ENCODE data around the gene CKLF.
"Not testable (repeated sequence)": the region's sequence is repeated elsewhere in the genome, so short reads cannot be mapped to it uniquely, and the experiment has no call there.

CKLF gene

DNA sequence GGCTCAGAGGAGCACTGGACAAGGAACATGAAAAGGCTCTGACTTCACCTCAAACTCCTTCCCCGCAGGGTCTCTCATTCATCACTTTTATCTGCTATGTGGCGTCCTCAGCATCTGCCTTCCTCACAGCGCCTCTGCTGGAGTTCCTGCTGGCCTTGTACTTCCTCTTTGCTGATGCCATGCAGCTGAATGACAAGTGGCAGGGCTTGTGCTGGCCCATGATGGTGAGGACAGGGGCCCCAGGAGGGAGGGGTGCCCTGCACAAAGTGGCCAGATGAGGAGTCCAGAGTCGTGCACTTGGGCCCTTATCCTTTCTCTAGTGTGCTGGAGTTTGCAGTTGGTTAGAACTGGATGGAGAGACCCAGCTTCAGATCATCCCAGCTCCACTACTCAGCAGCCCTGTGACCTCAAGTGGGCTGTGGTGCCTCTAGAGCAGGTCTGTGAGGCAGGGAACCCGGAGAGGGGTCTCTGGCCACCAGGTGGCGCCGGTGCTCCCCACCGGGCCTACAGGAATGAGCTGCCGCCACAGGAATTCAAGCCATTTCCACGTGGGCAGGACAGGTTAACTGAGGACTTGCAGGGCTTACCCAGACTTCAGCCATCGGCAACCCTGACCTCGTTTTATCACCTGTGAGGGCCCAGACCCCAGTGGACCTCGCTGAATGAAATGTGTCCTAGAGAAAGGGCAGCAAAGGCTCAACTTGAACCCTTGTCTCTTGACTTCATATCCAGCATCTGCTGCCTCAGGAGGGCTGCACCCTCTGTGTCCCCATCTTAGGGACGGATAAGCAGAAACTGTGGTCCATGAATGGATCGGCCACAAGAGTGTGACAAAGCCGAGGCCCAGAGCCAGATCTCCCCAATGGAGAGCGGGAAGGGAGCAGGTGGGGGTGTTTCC, 56.1 kb downstream of the CKLF start:
- Mint-ChIP-seq H3K9me3 (no peaks in the 10 kb centered on the region), H3K36me3 (peaks cover 41% of the 10 kb centered on the region), H3K4me3 (peak overlapping the region; percentile 24), H3K4me1 (peaks cover 37% of the 10 kb centered on the region), H3K27ac (peak overlapping the region; percentile 86), H3K27me3 (peaks cover 5% of the 10 kb centered on the region)
- peak; percentile 88 for DNase-seq
- CTCF ChIA-PET: interaction anchor here (0.6 to 4.9 kb wide), 41 partner anchors 9 to 320 kb away, joined by 3 to 47 read pairs (median 4); partner anchors contain the start of genes CKLF, CMTM2 and NAE1

DNA sequence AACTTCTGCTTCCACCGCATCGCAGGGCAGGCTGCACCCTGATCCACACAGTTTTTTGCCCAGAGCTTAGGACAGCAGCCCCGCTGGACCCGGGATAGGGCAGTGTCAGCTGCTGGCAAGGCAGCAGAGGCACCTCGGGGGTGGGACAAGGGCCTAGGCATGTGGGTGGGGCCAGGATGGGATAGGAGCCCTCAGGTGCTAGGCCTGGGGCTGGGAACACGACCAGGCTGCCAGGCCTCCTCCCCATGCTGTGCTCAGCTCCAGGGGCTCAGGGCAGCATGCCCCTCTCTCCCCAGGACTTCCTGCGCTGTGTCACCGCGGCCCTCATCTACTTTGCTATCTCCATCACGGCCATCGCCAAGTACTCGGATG, 56.7 kb downstream of the CKLF start:
- Mint-ChIP-seq H3K9me3 (no peaks in the 10 kb centered on the region), H3K4me3 (no peak overlapping the region), H3K36me3 (peaks cover 40% of the 10 kb centered on the region), H3K27ac (no peak overlapping the region), H3K4me1 (peaks cover 32% of the 10 kb centered on the region), H3K27me3 (peaks cover 2% of the 10 kb centered on the region)
- CTCF ChIA-PET: interaction anchor here (0.7 to 4.9 kb wide), 32 partner anchors 9 to 259 kb away, joined by 3 to 47 read pairs (median 4); partner anchors contain the start of genes CKLF and CMTM2
- no peak for DNase-seq

DNA sequence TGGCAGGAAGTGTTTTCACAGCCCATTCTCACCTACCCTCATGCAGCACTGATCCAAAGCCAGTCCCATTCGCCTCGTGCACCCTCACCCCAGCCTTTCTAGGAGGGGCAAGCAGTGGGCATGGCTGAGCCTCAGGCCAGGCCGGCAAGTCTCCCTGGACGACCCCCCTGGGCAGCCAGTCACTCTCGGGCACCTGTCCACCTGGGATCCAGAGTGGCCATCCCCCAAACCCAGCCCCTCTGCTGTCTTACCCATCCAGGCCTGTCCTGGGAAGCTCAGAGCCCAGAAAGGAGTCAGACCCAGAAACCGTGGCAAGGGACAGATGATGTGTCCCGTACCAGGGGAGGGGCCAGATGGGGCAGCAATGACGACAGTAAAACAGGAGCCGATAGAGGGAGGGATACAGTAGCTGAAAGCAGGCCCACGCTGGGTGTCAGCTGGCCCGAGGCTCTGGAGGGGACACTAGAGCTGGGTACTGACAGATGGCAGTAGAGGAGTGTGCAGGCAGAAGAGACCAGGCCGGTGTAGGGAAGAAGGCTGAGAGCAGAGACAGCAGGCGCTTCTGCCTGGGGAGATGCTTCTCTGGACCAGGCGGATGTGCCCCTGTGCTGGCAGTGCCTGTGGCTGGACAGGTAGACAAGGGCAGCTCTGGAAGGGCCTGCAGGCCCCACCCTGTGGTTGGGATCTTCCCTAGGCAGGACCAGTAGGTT, 57.9 kb downstream of the CKLF start:
- Mint-ChIP-seq H3K9me3 (no peaks in the 10 kb centered on the region), H3K27me3 (no peaks in the 10 kb centered on the region), H3K36me3 (peaks cover 40% of the 10 kb centered on the region), H3K4me3 (no peak overlapping the region), H3K27ac (peak overlapping the region; percentile 11), H3K4me1 (peaks cover 32% of the 10 kb centered on the region)
- no peak for DNase-seq
- CTCF ChIA-PET: interaction anchor here (2.1 to 4.9 kb wide), 3 partner anchors 41 to 258 kb away, joined by 6 to 47 read pairs (median 18); no protein-coding TSS in a partner anchor

DNA sequence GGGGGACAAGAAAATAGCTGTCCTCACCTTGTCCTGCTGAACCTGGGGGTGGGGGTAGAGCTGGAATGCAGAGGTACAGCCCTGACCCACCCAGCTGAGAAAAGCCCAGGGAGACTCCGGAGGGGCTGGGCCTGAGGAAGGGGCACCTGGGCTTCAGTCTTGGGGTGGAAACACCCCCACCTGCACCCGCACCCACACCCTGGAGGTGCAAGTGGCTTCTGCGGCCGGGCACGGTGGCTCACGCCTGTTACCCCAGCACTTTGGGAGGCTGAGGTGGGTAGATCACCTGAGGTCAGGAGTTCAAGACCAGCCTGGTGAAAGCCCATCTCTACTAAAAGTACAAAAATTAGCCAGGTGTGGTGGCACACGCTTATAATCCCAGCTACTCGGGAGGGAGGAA, 59.5 kb downstream of the CKLF start:
- H3K4me1 Mint-ChIP-seq: peaks cover 20% of the 10 kb centered on the region
- not testable (repeated sequence) for H3K27ac Mint-ChIP-seq, H3K9me3 Mint-ChIP-seq, DNase-seq, H3K27me3 Mint-ChIP-seq, H3K4me3 Mint-ChIP-seq
- peaks cover 35% of the 10 kb centered on the region for H3K36me3 Mint-ChIP-seq
- CTCF ChIA-PET: interaction anchor here (1.2 kb wide), 1 partner anchor 119 kb away, joined by 4 read pairs; no protein-coding TSS in a partner anchor

DNA sequence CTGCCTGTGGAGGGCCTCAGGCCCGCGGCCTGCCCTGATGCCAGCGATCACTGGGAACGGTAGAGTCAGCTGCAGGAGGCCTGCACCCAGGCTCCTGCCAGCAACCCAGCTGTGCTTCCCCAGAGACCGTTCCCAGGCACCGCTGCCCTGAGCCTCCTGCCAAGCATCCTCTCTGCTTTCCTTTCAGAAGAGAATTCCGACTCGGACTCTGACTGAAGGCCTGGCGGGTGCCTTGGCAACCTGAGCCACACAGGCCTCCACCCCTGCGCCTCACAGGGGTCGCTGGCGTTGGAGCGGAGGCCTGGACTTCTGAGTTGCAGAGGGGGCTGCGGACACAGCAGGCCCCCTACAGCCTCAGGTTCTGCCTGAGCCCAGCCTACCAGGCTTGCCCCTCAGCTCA, 60.0 kb downstream of the CKLF start:
- peaks cover 34% of the 10 kb centered on the region for H3K36me3 Mint-ChIP-seq
- CTCF ChIA-PET: no interaction called here
- no peaks in the 10 kb centered on the region for H3K9me3 Mint-ChIP-seq
- DNase-seq: no peak
- no peaks in the 10 kb centered on the region for H3K27me3 Mint-ChIP-seq
- H3K4me1 Mint-ChIP-seq: peaks cover 15% of the 10 kb centered on the region
- H3K4me3 Mint-ChIP-seq: no peak overlapping the region
- H3K27ac Mint-ChIP-seq: no peak overlapping the region

GRCh38 chr16:66614161-66614802, 61.9 kb downstream of the CKLF start:
- no peak for DNase-seq
- Mint-ChIP-seq H3K36me3 (peaks cover 26% of the 10 kb centered on the region), H3K4me3 (no peak overlapping the region), H3K4me1 (no peaks in the 10 kb centered on the region), H3K27ac (no peak overlapping the region), H3K9me3 (no peaks in the 10 kb centered on the region), H3K27me3 (no peaks in the 10 kb centered on the region)
- CTCF ChIA-PET: interaction anchor here (0.6 kb wide), 1 partner anchor 58 kb away, joined by 4 read pairs; no protein-coding TSS in a partner anchor

All from activated naive CD4-positive, alpha-beta T cell treated with anti-CD3 and anti-CD28 coated beads, Interleukin-2, amount 10 ng/mL, durations not matched to agents 7 days and 5 days (primary cell).